Smooth muscle cell (in vitro differentiated cells): ENCODE measurements around the gene CTNND2. TPM values are rescaled to one million over a fixed set of nuclear protein-coding genes. Genes with fewer than 3 reads are reported as not detected.

Experiments
- DNase-seq: peaks from one replicate; lab custom pipeline; 2025; ENCODE audit not compliant: unreplicated experiment; lab: John Stamatoyannopoulos, UW
- H2AFZ ChIP-seq: fragments of 200-600 bp; sonication (generic); 2 replicates; pipeline ENCODE4 v1.6.0; 2016; ENCODE audit warnings: antibody characterized with exemption, low read depth, mild to moderate bottlenecking
- H3F3A ChIP-seq: fragments of 200-600 bp; sonication (generic); 2 replicates; pipeline ENCODE4 v1.6.0; 2017; ENCODE audit warnings: antibody characterized with exemption, low read depth
- H3K27ac ChIP-seq: fragments of 200-600 bp; sonication (generic); 2 replicates; pipeline ENCODE4 v1.5.1; 2016; ENCODE audit warnings: low read depth, mild to moderate bottlenecking
- H3K27me3 ChIP-seq: fragments of 200-600 bp; sonication (generic); 2 replicates; pipeline ENCODE4 v1.6.1; 2016; ENCODE audit warnings: low read depth, mild to moderate bottlenecking
- H3K36me3 ChIP-seq: fragments of 200-600 bp; sonication (generic); 2 replicates; pipeline ENCODE4 v1.5.1; 2016; ENCODE audit warnings: low read depth
- H3K4me1 ChIP-seq: fragments of 200-600 bp; sonication (generic); 2 replicates; pipeline ENCODE4 v1.5.1; 2016; ENCODE audit warnings: low read depth
- H3K4me2 ChIP-seq: fragments of 200-600 bp; sonication (generic); 2 replicates; pipeline ENCODE4 v1.6.0; 2016; ENCODE audit warnings: mild to moderate bottlenecking
- H3K4me3 ChIP-seq: fragments of 200-600 bp; sonication (generic); 2 replicates; pipeline ENCODE4 v1.5.1; 2016; ENCODE audit warnings: mild to moderate bottlenecking
- H3K79me2 ChIP-seq: fragments of 200-600 bp; sonication (generic); 2 replicates; pipeline ENCODE4 v1.6.0; 2016; ENCODE audit warnings: low read depth, mild to moderate bottlenecking
- H3K9ac ChIP-seq: fragments of 200-600 bp; sonication (generic); 2 replicates; pipeline ENCODE4 v1.6.0; 2016; ENCODE audit warnings: low read depth
- H3K9me3 ChIP-seq: fragments of 200-600 bp; sonication (generic); replicated peaks from 2 replicates; pipeline ENCODE4 v1.5.1; 2016; ENCODE audit warnings: low read depth
- H4K20me1 ChIP-seq: fragments of 200-600 bp; sonication (generic); 2 replicates; pipeline ENCODE4 v1.6.0; 2016; ENCODE audit warnings: low read depth
- CTCF ChIP-seq: fragments of 200-600 bp; sonication (generic); IDR thresholded peaks from 2 replicates; pipeline ENCODE4 v1.5.1; 2017; ENCODE audit warnings: borderline replicate concordance, mild to moderate bottlenecking, antibody characterized with exemption; ENCODE audit not compliant: insufficient read depth, poor library complexity, severe bottlenecking
- WGBS: methylation state at CpG from one replicate; pipeline ENCODE4 v1.1.7; 2016; ENCODE audit warnings: low lambda C conversion rate; 5-methylcytosine and 5-hydroxymethylcytosine counted together
- polyA plus RNA-seq: library from polyadenylated mRNA; unstranded; fragments of >200 nt; fragmentation: Nextera tagmentation; extraction: Ambion mirVana; gene quantifications from 2 replicates; pipeline ENCODE4 v1.2.1, GENCODE V29; 2016
- total RNA-seq: library from RNA; depleted of rRNA; stranded (reverse); fragments of >200 nt; gene quantifications from 2 replicates; pipeline ENCODE4 v1.2.3, GENCODE V29; 2014

The CTNND2 gene
- total and polyA plus RNA-seq, 2 experiments from 2014 or later, result 2.7 to 5.8 TPM

GRCh38 chr5:11166923-11167322 is 737.3 kb downstream of the CTNND2 start:
- no peaks in the 10 kb centered on the region for H3K79me2 ChIP-seq
- no peaks in the 10 kb centered on the region for H3K9me3 ChIP-seq
- H3K27me3 ChIP-seq, result no peaks in the 10 kb centered on the region
- no peak for DNase-seq
- TF ChIP-seq CTCF, result no peak
- no peaks in the 10 kb centered on the region for H3K4me1 ChIP-seq
- no peak overlapping the region for H3K4me3 ChIP-seq
- H3K4me2 ChIP-seq, result no peak overlapping the region
- no peak overlapping the region for H3K27ac ChIP-seq
- no peaks in the 10 kb centered on the region for H4K20me1 ChIP-seq
- H2AFZ ChIP-seq, result no peak overlapping the region
- no peaks in the 10 kb centered on the region for H3K36me3 ChIP-seq
- 64% methylated on average over 7 of the region's 7 CpGs for WGBS
- H3F3A ChIP-seq, result no peaks in the 10 kb centered on the region
- no peak overlapping the region for H3K9ac ChIP-seq

- Histone ChIP-seq H3K4me2 (no peak overlapping the region), H3K9me3 (no peaks in the 10 kb centered on the region), H4K20me1 (no peaks in the 10 kb centered on the region), H3K27me3 (no peaks in the 10 kb centered on the region), H3K79me2 (no peaks in the 10 kb centered on the region), H3K4me1 (no peaks in the 10 kb centered on the region), H2AFZ (no peak overlapping the region), H3K4me3 (no peak overlapping the region), H3K36me3 (no peaks in the 10 kb centered on the region), H3K27ac (no peak overlapping the region), H3F3A (no peaks in the 10 kb centered on the region), H3K9ac (no peak overlapping the region)
- no peak for DNase-seq
- WGBS, result 94% methylated on average over 6 of the region's 6 CpGs
- TF ChIP-seq CTCF, result no peak
These were observed 739.5 kb downstream of the CTNND2 start for GRCh38 chr5:11164531-11165294.

- DNase-seq, result no peak
- H3K9me3 ChIP-seq, result no peaks in the 10 kb centered on the region
- H3F3A ChIP-seq, result no peaks in the 10 kb centered on the region
- H3K36me3 ChIP-seq, result no peaks in the 10 kb centered on the region
- no peak for TF ChIP-seq CTCF
- H3K4me1 ChIP-seq, result no peaks in the 10 kb centered on the region
- no peak overlapping the region for H3K4me2 ChIP-seq
- no peak overlapping the region for H2AFZ ChIP-seq
- no peaks in the 10 kb centered on the region for H4K20me1 ChIP-seq
- no peak overlapping the region for H3K9ac ChIP-seq
- H3K27ac ChIP-seq, result no peak overlapping the region
- no peaks in the 10 kb centered on the region for H3K27me3 ChIP-seq
- 94% methylated on average over 3 of the region's 3 CpGs for WGBS
- no peak overlapping the region for H3K4me3 ChIP-seq
- H3K79me2 ChIP-seq, result no peaks in the 10 kb centered on the region
These were observed 747.1 kb downstream of the CTNND2 start for GRCh38 chr5:11157132-11157531.
